Effector CD8-positive, alpha-beta T cell (primary cell): Measurements from ENCODE around the gene KLHL6.
A peak's percentile ranks its signal among the peaks of the same experiment; 100 is the strongest.
"Not testable (repeated sequence)": the region's sequence is repeated elsewhere in the genome, so short reads cannot be mapped to it uniquely, and the experiment has no call there.

Experiments
- DNase-seq: peaks from one replicate; lab custom pipeline; 2025; lab: John Stamatoyannopoulos, UW
- total RNA-seq, 4 experiments: gene quantifications; one replicate each; lab custom pipeline; 2026; lab: John Stamatoyannopoulos, UW

The KLHL6 gene, protein sequence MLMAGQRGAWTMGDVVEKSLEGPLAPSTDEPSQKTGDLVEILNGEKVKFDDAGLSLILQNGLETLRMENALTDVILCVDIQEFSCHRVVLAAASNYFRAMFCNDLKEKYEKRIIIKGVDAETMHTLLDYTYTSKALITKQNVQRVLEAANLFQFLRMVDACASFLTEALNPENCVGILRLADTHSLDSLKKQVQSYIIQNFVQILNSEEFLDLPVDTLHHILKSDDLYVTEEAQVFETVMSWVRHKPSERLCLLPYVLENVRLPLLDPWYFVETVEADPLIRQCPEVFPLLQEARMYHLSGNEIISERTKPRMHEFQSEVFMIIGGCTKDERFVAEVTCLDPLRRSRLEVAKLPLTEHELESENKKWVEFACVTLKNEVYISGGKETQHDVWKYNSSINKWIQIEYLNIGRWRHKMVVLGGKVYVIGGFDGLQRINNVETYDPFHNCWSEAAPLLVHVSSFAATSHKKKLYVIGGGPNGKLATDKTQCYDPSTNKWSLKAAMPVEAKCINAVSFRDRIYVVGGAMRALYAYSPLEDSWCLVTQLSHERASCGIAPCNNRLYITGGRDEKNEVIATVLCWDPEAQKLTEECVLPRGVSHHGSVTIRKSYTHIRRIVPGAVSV
- 102 to 239 (median 183) reads per million in 4 experiments for total RNA-seq

DNA sequence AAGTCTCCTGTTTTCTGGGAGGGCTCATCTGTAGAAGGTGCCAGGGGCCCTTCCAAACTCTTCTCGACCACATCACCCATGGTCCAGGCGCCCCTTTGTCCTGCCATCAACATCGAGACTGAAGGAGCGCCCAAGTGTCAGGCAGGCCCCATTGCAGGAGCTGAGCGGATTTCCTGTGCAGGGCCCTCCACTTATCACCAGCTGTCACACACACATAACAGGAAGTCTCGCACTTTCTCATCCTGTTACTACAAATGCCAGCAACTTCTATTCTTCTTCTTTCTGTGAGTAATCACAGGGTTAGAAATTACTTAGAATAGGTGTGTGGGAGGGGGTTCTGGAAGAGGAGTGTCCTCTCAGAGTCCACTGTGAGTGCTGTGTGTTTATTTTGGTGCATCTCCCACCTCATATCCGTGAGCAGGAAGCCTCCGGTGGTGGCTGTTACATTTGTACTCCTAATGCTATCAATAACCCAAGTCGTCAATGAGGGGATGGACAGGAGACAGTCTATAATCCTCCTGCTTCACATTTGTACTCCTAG is at the start of gene KLHL6:
Gene KLHL6 (minus strand): TSS at position 166 of the 541 bp plus-strand sequence. CDS start 53 bp downstream, at position 113.
- DNase-seq, result peak; percentile 28

DNA sequence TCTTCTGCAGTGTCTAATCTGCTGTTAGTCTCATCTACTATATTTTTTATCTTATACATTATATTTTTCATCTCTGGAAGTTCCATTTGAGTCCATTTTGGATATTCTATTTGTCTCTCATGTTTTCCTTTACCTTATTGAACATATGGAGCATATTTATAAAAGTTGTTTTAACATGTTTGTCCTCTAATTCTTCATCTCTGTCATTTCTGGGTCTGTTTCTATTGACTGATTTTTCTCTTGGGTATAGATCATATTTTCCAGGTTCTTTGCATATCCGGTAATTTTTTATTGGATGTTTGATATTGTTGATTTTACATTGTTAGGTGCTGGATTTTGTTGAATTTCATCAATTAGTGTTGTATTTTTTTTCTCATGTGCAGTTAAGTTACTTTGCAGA is 42.5 kb upstream of the KLHL6 start:
- DNase-seq, result no peak

DNA sequence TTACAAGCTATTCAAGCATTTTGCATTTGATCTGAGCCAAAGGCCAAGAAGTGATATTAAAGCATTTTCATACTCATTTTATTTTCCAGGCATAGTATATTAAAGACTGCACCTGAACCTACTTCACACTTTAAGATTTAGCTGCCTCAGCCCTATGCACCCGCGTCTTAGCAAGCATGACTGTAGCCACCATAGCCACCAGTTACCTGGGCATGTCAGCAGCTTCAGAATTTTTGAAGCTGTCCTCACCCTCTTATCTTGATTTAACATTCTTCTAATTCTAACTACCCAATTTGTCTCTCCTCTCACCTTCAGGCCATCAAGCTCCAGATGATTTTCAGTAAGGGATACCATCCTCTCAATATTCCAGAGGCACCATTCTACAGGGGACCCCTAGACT is 39.1 kb upstream of the KLHL6 start:
- DNase-seq, result no peak

DNA sequence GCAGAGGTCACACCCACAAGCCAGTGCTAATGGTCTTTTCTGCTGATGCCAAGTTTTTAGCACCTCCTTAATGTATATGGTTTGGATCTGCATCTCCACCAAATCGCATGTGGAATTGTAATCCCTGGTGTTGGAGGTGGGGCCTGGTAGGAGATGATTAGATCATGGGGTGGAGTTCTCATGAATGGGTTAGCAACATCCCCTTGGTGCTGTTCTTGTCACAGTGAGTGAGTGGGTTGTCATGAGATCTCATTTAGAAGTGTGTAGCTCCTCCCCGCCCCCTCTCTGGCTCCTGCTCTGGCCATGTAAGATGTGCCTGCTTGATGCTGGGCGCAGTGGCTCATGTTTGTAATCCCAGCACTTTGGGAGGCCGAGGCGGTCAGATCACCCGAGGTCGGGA is 37.3 kb upstream of the KLHL6 start:
- no peak for DNase-seq

DNA sequence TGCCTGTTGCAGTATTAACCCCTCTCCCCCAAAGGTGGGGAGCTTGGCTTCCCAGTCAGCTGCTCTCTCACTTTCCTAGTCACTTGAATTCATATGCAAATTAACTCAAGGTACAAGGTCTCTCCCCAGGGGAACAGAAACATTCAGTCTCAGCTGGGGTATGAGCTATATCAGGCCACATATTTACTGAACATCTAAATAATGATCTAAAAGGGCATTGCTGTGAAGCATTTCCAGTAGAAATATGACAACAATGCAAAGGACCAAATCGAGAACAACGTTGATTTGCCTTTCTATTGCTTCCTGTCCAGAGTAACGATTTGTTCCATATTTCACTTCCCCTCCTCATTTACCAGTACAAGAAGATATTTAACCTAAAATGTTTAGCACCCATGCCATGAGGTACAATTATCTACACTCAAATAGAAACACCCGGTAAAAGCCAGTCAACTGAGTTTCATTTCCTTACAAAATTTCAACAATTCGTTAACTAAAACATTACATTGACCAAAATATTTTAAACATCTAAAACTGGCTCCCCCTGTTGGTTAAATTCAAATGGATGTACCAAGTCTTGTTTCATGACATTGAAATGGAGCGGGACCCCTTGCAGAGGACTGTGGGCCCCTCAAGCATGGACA is 36.5 kb upstream of the KLHL6 start:
- no peak for DNase-seq

DNA sequence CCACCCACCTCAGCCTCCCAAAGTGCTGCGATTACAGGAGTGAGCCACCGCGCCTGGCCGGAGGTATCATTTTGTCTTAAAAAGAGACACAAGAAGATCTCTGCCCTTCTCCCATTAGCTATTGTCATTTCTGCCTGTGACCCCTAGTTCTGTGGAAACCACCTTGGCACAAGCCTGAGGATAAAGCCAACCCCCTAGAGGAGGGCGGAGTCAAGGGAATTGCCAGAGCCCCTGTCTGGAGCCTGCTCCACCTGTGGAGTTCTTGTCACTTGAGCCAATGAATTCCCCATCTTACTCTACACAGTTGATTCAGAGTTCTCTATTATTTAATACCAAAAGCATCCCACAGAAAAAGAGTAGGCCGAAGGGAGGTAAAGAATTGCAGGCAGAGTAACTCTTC is 34.9 kb upstream of the KLHL6 start:
- no peak for DNase-seq

DNA sequence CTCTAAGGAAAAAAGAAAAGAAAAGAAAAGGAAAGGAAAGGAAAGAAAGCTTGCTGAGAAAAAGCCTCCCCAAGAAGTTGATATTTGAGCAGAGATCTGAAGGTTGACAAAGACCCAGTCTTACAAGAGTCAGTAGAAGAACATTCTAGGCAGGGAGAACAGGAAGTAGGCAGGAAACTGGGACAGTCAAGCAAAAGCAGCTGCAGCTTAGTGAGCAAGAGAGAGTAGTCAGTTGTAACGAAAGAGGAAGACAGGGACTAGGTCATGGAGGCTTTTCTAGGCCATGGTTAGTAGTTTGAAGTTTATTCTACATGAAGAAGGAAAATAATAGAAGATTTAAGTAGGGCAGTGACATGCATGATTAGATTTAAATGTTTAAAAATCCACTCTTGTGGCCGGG is 31.8 kb upstream of the KLHL6 start:
- DNase-seq, result no peak

DNA sequence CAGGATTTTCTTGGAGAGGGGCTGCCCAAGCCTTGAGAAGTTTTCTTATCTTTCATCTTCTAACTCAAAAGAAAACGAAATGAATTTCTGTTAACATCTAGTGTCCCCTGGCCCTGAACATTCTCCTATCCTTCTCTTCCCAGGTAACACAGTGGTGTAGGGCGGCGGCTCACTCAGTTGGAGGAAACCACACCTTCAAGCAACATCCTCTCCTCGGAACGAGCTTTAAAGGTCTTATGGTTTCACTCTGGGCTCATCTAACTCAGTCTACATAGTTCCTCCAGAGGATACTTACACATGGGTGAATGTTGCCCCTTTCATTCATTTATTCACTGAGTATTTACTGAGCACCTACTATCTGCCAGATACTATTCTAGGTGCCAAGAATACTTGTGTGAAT is 31.0 kb upstream of the KLHL6 start:
- DNase-seq, result no peak

DNA sequence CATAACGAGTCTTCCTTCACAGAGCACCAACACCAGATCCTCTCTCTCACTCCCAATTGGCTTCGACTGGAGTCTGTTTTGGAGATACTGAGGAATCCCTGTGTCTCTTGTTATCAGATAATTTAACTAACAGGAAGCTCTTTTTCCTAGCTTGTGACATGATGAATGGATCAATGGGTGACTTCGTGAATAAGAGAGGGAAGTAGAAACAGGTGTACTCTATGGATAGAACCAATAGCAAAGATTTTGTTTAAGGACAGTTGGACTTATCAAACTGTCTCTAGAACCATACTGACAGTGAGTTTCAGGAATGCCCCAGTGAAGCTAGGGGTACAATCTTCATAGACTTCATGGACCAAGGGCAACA is 29.4 kb upstream of the KLHL6 start:
- no peak for DNase-seq

DNA sequence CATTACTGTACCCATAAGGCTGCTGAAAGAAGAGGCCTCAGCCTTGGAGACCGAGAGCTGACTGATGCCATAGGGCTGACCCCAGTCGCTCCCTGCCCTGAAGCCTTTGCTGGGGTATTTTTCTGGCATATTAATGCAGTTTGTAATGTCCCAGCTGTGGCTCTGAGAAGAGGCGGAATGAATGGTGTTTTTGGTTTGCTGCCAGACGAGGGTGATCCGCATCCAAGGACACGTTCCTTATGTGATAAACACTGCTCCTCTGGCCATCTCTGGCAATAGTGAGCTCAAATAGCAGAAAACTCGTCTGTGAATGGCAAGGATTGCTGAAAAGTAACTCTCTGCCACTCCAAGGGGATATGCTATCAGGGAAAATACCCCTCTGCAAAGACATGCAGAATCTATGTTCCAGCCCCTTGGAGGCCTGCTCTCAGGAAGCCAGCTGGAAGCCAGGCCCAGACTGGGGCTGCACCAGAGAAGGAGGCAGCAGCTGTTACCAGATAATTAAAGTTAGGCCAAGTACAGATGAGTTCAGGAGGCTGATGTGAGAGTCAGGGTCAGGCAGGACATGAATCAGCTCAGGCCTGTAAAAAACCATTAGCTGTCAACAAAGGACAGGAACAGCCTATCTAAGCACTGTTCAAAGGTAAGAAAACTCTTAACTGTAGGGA is 28.9 kb upstream of the KLHL6 start:
- DNase-seq, result no peak

DNA sequence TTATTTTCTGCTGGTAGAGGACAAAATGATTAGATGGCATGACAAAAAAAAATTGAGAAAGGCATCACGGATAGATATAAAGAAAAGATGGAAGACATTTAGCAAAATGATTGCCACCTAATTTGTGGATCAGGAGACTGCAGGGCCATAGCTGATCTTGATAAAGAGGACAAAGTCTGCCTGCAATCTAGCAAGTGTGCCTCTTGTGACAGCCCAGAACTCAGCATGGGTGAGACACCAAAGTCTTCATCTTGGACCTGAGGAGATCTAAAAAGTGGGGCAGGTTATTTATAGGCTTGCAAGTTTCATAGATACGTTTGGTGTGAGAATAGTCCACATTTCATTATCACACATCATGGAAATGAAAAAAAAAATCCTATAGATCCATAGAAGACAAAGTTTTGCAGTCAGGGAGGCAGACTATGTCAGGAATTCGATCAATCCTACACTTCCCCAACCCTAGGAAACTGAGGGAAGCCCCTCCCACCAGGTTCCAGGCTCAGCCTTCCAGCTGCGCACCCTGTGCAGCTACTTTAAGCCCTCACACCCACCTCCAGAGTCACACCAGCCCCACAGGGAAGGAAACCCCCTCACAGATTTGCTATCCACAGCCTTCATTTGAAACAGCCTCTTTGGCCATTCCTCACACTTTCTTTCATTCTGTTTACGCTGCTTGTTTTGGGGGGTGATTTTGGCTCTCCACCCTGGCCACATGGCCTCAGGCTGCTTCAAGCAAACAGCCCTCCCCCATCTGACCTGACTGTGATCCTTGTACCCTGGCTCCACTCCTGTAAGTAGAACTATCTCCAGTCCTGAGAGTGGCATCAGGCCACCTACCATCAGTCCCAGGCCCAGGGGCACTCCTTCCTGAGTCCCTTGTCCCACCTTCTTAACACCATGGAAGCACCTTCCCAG is 28.1 kb upstream of the KLHL6 start:
- no peak for DNase-seq

DNA sequence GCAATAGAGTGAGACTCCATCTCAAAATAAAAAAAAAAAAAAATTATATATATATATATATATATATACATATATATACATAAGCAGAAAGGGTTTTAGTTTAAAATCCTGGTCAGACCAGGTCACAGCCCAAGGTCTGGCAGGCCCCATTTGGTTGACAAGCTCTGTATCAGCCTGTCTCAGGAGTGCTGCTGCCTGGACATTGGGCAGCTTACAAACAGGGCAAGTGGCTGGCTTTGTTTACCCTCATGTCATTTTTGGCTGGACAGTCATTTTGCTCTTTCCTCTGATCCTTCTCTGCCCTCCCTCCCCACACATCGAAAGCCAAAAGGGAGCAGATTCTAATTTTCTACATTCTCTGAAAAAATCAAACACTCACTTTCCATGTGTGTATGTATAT is 26.7 kb upstream of the KLHL6 start:
- DNase-seq, result no peak

DNA sequence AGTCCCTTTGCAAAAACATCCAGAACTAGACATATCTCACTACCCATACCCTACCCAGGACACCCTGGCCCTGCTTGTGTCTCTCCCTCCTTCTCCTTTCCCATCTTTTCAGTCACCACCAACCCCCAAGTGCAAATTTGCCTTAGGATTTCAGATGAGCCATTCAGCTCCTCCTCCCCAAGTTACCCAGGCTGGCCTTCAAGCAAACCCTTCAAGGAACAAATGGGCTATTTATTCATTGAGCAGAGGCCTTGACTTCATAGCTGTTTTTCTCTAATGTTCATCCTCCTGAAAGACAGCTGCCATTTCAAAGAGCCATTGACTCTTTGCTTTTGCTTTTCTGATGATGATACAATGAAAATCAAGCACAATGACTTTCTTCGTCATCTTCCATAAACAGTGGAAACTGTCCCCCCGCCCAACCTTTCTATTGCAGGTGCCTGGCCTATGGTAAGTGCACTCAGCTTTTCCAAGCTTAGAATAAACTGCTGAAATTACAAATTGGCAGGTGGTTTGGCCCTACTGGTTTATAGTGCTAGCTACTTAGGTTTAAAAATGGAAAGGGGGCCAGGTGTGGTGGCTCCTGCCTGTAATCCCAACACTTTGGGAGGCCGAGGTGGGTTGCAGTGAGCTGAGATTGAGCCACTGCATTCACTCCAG is 26.1 kb upstream of the KLHL6 start:
- DNase-seq, result no peak

DNA sequence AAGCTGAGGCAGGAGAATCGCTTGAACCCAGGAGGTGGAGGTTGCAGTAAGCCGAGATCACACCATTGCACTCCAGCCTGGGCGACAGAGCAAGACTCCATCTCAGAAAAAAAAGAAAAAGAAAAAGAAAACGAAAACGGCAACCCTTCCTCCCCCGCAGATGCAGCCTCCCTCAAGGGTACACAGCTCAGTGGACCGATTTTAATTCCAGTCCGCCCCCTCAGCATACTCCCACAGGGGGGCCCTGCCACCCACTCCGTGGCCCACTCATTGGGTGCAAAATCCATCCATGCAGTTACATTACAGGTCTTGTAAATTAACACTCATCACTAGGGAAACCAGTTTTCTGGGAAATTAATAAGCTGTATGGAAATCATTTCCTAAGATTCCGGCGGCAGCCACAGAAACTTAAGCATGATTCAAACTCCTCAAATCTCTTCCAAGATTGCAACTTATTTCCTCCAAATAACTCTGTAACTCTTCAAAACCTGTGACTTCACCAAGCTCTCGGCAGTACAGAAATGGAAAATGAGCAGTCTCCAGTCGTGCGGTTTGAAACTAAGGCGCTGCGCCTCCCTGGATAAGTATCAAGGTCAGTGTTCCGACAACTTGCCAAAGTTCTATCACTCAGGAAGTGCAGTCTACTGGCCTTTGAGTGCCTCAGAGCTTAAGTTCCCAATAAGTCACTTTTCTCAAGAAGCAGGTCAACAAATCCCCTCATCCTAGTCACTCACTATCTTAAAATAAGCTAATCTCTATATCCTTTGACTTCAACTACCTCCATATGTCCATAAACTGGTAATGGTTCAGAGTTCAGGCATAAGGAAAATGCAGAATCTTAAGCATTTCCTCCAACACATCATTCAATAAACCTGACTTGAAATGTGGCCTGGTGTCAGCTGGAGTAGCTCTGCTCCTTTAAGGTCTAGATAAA is 24.7 kb upstream of the KLHL6 start:
- no peak for DNase-seq

DNA sequence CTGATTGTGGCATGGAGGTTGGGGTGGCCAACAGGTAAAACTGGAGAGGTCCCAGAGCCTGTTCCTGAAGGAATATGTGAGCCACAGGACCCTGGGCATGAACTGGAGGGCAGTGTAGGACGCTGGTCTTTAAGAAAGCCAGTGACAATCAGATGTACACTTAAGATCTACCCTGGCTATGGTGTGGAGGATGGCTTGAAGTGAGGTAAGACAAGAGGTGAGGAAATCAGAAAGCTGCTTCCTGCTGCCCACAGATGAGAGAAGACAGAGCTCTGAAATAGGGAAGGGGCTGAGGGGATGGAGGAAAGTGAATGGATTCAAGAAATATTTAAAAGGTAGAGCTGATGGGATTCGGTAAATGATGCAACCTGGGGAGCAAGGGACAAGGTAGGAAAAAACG is 22.7 kb upstream of the KLHL6 start:
- DNase-seq, result no peak

DNA sequence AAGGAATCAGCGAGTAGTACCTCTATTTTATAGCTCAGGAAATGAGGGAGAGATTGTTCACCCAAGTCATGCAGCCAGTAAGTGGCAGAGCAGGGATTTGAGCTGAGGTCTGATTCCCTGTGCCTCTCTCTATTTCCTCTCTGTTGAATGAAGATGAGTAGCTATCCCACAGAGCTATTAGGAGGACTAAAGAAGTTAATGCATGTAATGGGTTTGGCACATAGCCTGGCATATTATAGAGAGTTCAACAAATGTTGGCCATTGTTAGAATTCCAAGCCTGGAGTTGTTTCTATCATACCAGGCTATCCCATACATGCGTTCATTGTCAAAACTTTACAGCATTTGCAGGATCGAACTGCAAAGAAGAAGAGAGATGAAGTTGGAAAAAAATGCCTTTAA is 21.8 kb upstream of the KLHL6 start:
- no peak for DNase-seq

DNA sequence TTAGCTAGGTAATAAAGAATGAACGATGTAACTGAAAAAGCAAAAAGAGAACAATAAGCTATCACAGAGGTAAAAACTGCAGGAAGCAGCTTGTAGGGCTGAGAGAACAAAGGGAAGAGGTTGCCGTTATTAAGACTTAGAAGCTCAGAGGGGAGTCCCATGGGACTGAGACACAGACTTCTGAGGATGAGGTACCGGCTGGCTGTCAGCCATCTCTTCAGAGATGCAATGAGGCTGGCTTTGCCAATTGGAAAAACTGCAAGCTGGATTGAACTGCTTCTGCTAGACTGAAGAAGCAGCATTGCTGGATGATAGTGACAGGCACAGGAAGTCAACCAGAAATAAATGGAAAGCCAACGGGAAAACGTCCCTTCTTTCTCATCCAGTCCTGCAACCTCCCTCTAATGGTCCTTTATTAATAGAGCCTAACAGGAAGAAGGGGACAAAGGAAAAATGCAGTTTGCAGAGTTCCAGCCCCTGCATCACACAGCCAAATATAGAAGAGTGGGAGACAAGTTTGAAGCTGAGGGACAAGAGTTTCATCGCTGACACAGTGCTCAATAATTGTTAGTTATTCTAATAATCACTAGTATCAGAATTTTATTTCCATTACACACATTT is 21.1 kb upstream of the KLHL6 start:
- DNase-seq, result no peak

DNA sequence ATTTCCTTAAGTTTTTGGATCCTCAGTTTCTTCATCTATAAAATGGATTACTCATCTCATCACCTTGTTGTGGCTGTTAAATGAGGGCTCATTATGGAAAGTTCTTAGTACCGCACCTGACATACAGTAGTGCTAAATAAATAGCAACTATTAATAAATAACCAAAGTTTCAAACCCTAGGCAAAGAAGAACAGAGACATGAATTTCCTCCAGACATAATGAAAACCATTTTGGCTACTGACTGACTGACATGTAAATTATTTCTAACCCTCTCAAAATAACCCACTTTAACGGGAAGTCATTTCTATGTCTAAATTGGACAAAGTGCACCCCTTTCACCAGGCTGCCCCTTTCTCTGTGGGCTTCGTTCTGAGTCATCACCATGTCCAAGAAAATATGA is 17.4 kb upstream of the KLHL6 start:
- DNase-seq, result no peak

DNA sequence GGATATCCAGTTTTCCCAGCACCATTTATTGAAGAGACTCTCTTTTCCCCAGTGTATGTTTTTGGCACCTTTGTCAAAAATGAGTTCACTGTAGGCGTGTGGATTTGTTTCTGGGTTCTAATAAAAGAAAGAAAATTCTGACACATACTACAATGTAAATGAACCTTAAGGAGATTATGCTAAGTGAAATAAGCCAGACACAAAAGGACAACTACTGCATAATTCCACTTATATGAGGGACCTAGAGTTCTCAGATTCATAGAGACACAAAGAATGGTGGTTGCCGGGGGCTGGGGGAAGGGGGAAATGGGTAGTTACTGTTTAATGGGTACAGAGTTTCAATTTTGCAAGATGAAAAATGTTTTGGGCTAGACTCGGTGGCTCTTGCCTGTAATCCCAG is 14.7 kb upstream of the KLHL6 start:
- DNase-seq, result not testable (repeated sequence)
